Colonic mucosa (tissue), 4 donors: ENCODE results near the gene LSM12. TPM values are rescaled to one million over a fixed set of nuclear protein-coding genes. Genes with fewer than 3 reads are reported as not detected.
"Not testable (repeated sequence)": the region's sequence is repeated elsewhere in the genome, so short reads cannot be mapped to it uniquely, and the experiment has no call there.

Experiments used
- DNase-seq: peaks from one replicate; pipeline ENCODE4 v3.0.0-alpha.2; 2020
- H3K27ac ChIP-seq: fragments of 200-600 bp; one replicate; pipeline ENCODE4 v1.8.0; 2021
- H3K27me3 ChIP-seq: fragments of 200-600 bp; one replicate; pipeline ENCODE4 v1.8.0; 2021
- H3K36me3 ChIP-seq: fragments of 200-600 bp; one replicate; pipeline ENCODE4 v1.8.0; 2021
- H3K4me1 ChIP-seq: fragments of 200-600 bp; one replicate; pipeline ENCODE4 v1.8.0; 2021; ENCODE audit warnings: mild to moderate bottlenecking
- H3K4me3 ChIP-seq: fragments of 200-600 bp; one replicate; pipeline ENCODE4 v1.8.0; 2021
- H3K9ac ChIP-seq, 2 donors: one replicate each; pipeline ENCODE4 v1.7.0; 2013; ENCODE audit warnings: control low read depth in 2 of 2, low read depth in 2 of 2, low read length in 2 of 2
- H3K9me3 ChIP-seq: fragments of 200-600 bp; one replicate; pipeline ENCODE4 v1.8.0; 2021
- intact Hi-C: fragments of 100-400 bp; cut with DNase I; formaldehyde crosslinking; loops from one replicate; pipeline ENCODE4 v1.14.1; 2022
- total RNA-seq, 2 donors: library from RNA; stranded (reverse); fragmentation: NEBNext Ultra II Directional in 1 of 2; extraction: Animal tissue kit (Norgen Biotek cat#: 25700) in 1 of 2; gene quantifications; one replicate each; pipeline ENCODE4 v1.2.1, GENCODE V29; 2021
- TF ChIP-seq, protein P1 (sequence below): fragments of 200-600 bp; IDR thresholded peaks from one replicate; pipeline ENCODE4 v1.8.0; 2022; ENCODE audit warnings: antibody characterized with exemption, mild to moderate bottlenecking
- donor health status: healthy.
- donor health status: DM: no; HTN: no; CAD: no.
- donor health status: DM: no; HTN: no; CAD: no.

LSM12 gene
- total RNA-seq, 2 donors from 2014 or later: 60.9 to 74.3 TPM

DNA sequence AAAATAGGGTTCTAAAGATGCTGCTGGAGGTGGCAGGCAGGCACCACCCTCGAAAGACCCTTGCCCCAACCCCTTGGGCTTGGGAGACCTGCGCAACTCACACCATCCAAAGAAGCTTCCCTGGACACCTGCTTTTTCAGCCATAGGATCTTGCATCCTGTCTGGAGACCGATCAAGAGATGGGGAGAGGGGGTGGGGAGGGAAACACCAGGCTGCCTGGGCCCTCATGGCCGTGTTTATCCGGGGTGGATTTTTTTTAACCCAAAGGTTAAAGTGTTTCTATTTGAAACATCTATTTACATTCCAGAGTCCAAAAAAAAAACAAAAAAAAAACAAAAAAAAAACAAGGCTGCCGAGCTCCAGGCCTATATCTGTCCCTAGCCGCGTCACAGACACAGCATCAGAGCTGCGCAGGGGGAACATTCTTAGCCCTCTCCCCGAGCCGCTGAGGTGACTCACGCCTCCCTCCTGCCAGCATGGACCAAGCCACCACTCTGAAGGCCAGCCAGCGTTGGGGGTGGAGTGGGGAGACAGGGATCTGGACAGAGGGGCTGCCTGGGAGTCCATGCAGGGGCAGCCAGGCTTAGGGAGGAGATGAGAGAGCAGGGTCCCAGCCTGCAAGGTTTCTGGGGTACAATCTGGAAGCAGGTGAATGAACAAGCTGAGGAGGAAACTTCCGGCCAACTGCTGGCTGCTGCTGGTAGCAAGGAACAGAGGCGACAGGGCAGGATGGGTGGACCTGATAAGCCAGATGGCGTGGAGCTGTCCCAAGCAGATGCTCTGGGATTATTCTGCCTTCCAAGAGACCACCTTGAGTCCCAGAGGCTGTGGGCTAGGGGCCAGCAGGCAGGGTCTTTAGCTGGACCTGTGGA lies 42.2 kb upstream of the LSM12 start:
- intact Hi-C loops: no loop called here
- Histone ChIP-seq H3K4me1 (peaks cover 19% of the 10 kb centered on the region), H3K9me3 (no peaks in the 10 kb centered on the region)

DNA sequence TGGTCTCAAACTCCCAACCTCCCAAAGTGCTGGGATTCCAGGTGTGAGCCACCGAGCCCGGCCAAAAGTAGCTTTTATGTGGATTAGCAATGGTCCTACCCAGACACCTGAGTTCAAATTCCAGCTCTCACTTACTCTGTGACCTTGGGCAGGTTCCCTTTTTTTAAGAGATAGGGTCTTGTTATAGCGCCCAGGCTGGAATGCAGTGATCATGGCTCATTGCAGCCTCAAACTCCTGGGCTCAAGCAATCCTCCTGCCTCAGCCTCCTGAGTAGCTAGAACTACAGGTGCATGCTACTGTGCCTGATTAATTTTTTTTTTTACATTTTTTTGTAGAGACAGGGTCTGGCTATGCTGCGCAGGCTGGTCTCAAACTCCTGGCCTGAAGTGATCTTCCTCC lies 40.3 kb upstream of the LSM12 start:
- H3K4me1 ChIP-seq: peaks cover 16% of the 10 kb centered on the region
- H3K27ac ChIP-seq: no peak overlapping the region
- no peaks in the 10 kb centered on the region for H3K27me3 ChIP-seq
- TF ChIP-seq, protein P1, sequence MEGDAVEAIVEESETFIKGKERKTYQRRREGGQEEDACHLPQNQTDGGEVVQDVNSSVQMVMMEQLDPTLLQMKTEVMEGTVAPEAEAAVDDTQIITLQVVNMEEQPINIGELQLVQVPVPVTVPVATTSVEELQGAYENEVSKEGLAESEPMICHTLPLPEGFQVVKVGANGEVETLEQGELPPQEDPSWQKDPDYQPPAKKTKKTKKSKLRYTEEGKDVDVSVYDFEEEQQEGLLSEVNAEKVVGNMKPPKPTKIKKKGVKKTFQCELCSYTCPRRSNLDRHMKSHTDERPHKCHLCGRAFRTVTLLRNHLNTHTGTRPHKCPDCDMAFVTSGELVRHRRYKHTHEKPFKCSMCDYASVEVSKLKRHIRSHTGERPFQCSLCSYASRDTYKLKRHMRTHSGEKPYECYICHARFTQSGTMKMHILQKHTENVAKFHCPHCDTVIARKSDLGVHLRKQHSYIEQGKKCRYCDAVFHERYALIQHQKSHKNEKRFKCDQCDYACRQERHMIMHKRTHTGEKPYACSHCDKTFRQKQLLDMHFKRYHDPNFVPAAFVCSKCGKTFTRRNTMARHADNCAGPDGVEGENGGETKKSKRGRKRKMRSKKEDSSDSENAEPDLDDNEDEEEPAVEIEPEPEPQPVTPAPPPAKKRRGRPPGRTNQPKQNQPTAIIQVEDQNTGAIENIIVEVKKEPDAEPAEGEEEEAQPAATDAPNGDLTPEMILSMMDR: no peak
- H3K9ac ChIP-seq: no peak overlapping the region
- H3K9me3 ChIP-seq: no peaks in the 10 kb centered on the region
- intact Hi-C loops: no loop called here
- H3K4me3 ChIP-seq: no peak overlapping the region
- H3K36me3 ChIP-seq: no peaks in the 10 kb centered on the region
- DNase-seq: no peak

More for the DNA sequence above, 42.2 kb upstream of the LSM12 start:
- no peaks in the 10 kb centered on the region for H3K27me3 ChIP-seq
- TF ChIP-seq, protein P1: no peak
- H3K4me3 ChIP-seq: no peak overlapping the region
- H3K9ac ChIP-seq: peak overlapping the region; percentile 32 to 38
- DNase-seq: peak; percentile 64
- H3K36me3 ChIP-seq: no peaks in the 10 kb centered on the region
- H3K27ac ChIP-seq: peak overlapping the region; percentile 65

DNA sequence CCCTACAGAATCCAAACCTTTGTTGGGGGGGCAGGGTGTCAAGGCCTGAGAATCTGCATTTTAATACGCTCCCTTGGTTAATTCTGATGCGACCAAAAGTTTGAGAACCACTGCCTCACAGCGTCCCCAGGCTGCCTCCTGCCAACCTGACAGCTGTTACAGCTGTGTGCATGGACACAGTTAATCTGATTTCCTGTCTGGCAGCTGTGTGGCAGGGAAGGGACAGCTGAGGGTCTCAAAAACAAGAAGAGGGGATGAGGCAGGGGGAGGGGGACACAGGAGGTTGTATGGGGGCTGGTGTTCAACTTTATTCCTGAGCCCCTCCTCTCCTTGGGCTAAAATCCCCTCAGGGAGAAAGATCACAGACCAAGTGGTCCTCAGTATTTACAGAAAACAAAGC lies 39.5 kb upstream of the LSM12 start:
- Histone ChIP-seq H3K36me3 (no peaks in the 10 kb centered on the region), H3K9ac (no peak overlapping the region), H3K4me1 (peaks cover 7% of the 10 kb centered on the region), H3K4me3 (no peak overlapping the region), H3K9me3 (no peaks in the 10 kb centered on the region), H3K27ac (no peak overlapping the region), H3K27me3 (no peaks in the 10 kb centered on the region)
- intact Hi-C loops: no loop called here
- TF ChIP-seq, protein P1: no peak
- DNase-seq: no peak

DNA sequence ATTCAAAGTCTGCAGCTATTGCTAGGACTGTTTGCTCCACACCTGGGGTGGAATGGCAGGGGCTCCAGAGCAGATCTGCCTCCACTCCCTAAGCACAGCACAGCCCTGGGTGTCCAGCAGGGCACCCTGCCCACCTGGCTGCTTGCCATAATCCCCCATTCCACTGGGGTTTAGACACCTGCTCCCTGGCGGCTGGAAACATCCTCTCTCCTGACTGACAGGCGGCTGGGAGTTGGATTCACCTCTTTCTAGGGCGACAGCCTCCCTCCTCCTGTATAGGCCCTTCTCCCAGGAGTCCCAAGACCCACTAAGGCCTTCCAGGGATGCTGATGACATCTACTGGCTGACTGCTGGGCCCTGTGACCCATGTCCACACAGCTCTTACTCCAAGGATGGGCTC lies 39.0 kb upstream of the LSM12 start:
- H3K4me3 ChIP-seq: no peak overlapping the region
- no peak overlapping the region for H3K9ac ChIP-seq
- intact Hi-C loops: no loop called here
- H3K27ac ChIP-seq: no peak overlapping the region
- H3K9me3 ChIP-seq: no peaks in the 10 kb centered on the region
- no peaks in the 10 kb centered on the region for H3K27me3 ChIP-seq
- TF ChIP-seq, protein P1: no peak
- no peaks in the 10 kb centered on the region for H3K36me3 ChIP-seq
- no peak for DNase-seq
- peaks cover 2% of the 10 kb centered on the region for H3K4me1 ChIP-seq

DNA sequence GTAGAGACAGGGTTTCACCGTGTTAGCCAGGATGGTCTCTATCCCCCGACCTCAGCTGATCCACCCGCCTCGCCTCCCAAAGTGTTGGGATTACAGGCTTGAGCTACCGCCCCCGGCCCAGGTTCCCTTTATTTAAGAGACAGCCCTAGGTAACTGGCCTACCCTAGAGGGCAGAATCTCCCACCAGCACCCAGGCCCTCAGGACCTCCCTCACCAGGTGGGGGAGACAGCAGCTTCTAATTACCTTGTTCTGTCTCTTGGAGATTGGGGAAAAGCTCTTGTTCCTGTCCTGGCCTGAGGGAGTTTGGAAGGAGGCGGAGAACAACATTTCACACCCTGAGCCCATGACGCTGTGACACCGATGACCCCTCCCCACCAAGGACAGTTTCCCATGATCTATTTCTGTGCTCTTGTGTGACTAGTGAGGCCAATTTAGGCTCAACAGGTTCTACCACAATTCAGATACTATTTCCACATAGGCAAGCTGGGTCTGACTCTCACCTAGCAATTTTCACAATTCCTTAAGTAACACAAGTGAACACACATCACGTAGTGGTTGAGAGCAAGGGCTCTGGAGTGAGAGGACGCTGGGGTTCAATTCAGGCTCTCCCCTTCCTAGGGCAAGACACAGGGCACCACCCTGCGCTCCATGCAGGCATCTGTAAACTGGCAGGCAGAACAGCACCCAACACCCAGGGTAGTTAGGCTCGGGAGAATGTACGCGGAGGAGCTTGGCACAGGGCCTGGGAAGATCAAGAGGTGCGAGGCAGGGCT lies 36.6 kb upstream of the LSM12 start:
- Histone ChIP-seq H3K36me3 (no peaks in the 10 kb centered on the region), H3K27ac (no peak overlapping the region)

DNA sequence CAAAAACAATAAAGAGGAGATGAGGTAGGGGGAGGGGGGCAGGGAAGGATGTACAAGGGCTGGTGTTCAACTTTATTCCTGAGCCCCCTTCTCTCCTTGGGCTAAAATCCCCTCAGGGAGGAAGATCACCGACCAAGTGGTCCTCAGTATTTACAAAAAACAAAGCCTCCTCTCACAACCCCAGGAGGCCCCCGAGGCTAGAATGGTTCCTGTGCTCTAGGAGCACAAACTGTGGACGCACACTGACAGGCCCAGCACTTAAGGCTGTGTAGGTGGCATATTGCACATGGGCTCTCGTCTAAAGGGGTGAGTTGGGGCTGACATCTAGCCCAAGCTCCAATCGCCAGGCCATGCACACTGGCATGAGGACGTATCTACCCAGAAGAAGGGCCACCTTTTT lies 35.4 kb upstream of the LSM12 start:
- H3K27me3 ChIP-seq, H3K4me3 ChIP-seq, H3K36me3 ChIP-seq, H3K9ac ChIP-seq, DNase-seq, H3K4me1 ChIP-seq, intact Hi-C loops, H3K27ac ChIP-seq, H3K9me3 ChIP-seq: not testable (repeated sequence)

More for the DNA sequence above, 36.6 kb upstream of the LSM12 start:
- no peak overlapping the region for H3K9ac ChIP-seq
- H3K4me1 ChIP-seq: no peaks in the 10 kb centered on the region
- H3K4me3 ChIP-seq: no peak overlapping the region
- intact Hi-C loops: no loop called here
- no peaks in the 10 kb centered on the region for H3K9me3 ChIP-seq
- TF ChIP-seq, protein P1: no peak
- H3K27me3 ChIP-seq: no peaks in the 10 kb centered on the region
- DNase-seq: no peak
